Stimulated activated CD8-positive, alpha-beta memory T cell treated with anti-CD3 and anti-CD28 coated beads, Interleukin-15, amount 100 ng/mL, for 48 hours (primary cell): ENCODE data around the gene PLXNA4.
A peak's percentile ranks its signal among the peaks of the same experiment; 100 is the strongest.

ENCODE experiments used
- DNase-seq, 2 donors: peaks; one replicate each; pipeline ENCODE4 v3.0.0-alpha.2; 2020; ENCODE audit warnings: low read depth in 2 of 2

The PLXNA4 gene

DNA sequence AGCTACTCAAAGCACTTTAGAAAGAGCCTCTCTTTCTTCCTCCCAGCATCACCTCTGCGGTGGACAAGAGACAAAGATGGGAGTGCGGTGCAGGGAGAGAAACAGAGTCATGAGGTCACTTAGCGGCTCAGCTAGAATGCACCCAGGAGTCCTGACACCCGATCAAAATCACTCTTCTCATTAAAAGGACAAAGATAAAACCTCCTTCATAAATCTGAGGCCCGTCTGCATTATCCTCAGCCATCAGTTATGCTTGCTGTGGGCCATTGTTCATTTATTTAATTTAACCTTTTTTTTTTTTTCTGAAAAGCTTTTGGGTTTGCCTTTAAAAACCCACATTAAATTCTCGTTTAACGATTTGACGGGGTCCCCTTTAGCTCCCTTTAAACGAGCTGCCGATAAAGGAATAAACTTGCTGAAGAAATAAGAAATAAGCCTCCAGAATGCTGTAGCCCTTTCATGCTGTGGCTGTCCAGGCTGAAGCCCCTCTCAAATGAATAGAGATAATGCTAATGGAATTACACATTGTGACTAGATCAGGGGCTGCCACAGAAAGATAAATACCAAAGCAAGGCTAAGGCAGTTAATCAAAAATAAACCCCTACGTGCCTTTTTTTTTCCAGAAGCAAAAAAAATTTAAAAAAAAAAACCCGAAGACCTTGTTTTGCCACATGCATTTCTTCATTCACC is 16.1 kb upstream of the PLXNA4 start:
- DNase-seq, result no peak

DNA sequence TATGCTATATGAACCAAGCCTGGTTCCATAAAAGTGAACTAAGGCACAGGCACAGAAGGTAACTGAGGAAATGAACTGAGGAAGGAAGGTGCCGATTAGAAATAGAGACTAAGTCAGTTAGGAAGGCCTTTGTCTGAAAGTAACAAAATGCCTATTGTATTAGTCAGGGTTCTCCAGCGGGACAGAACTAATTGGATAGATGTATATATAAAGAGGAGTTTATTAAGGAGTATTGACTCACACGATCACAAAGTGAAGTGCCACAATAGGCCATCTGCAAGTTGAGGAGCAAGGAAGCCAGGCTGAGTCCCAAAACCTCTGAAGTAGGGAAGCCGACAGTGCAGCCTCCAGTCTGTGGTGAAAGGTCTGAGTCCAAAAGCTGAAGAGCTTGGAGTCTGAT is 13.9 kb upstream of the PLXNA4 start:
- no peak for DNase-seq

DNA sequence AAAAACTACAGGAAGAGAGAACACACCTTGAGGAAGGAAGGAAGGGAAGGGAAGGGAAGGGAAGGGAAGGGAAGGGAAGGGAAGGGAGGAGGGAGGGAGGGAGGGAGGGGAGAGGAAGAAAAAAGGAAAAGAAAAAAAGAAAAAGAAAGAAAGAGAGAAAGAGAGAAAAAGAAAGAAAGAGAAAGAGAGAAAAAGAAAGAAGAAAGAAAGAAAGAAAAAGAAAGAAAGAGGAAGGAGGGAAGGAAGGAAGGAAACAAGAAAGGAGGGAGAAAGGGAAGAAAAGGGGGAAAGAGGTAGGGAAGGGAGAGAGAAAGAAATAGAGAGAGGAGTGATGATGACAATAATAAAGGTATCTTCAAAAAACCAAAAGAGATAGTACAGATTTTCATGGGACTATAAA is 12.3 kb upstream of the PLXNA4 start:
- no peak for DNase-seq

DNA sequence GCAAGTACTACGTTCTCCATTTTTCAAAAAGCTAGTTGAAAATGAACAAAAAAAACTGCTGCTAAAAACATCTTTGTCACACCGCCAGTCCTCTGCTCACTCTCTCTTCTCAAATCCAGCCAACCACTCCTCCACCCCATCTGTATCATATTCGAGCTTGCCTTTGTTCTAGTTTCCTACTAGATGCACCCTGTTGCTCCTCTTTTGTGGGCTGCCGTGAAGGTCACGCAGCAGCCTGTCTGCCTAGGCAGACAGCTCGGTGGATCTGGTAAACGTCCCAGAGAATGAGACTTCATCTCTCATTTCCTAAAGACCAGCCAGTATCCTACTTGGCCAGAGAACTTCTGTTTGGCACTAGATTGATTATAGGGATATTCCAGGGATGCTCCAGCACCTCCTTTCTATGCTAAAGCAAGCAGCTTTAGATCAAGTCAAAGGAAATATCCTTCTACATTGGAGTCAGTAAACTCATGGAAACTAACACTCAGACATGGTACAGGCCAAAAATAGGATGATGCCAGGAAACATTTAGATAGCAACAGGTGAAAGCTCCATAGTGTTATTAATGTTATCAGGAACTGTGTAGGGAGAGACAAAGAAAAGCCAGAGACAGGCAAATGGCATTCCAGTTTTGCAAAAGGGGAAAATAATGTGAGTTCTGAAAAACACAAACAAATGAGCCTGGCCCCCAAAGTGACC is 8.7 kb upstream of the PLXNA4 start:
- no peak for DNase-seq

DNA sequence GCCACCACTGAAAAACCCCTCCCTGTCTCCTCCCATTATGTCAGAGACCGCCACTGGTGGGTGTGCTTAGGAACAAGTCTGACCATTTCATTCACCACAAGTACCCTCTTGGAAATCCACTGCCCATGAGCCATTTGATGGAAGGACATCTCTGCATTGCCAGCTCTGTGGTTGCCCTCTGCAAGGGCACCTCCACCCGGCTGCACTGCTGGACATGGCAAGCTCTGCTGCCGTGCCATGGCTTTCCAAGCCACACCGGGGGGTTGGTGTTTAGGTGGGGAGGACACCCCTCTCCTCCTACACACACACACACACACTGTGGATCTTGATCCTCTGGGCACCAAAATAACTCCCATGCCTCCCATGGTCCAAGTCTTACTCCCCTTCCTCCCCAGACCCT is 5.2 kb upstream of the PLXNA4 start:
- no peak for DNase-seq

DNA sequence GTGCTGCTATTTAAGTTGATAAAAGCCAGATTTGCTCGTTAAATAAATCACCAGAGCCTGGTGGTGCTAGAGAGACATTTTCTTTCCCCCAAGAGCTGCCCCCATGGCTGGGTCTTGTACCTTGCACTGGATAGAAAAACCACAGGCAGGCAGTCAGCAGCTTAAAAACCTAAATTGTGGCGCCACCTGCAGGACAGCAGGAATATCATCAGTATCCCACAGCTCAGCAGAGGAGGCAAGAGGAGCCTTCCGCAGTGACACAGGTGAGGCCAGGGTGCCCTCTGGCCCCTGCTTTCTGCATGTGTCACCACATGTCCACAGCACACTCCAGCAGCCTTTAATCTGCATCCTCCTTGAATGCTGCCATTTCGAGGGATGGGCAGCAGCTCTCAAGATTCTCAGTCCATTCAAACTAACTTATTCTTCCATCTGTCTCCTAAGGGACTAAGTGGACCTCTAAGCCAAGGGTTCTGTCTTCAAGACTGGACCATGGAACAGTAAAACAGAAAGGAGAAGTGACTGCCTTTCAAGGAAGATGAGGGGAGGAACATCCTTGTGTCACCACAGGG is 4.5 kb upstream of the PLXNA4 start:
- DNase-seq, result peak; percentile 27 to 32

DNA sequence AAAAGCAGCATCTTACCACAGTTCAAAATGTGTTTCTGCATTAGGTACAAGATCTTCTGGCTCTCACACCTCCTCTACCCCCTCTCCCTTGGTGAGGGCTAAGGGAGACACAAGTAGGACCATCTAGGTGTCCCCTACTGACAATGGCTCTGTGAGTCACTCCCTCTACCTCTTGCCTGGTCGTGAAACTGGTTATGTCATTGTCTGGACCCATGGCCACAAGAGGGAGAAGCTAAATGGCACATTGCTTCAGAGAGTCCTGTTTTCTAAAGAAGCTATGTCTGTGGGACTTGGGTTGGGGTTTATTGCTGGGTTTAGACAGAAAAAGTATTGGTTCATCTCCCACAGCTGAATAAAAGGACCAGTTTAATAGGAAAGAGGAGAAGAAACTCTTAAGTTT is 4.0 kb upstream of the PLXNA4 start:
- no peak for DNase-seq

DNA sequence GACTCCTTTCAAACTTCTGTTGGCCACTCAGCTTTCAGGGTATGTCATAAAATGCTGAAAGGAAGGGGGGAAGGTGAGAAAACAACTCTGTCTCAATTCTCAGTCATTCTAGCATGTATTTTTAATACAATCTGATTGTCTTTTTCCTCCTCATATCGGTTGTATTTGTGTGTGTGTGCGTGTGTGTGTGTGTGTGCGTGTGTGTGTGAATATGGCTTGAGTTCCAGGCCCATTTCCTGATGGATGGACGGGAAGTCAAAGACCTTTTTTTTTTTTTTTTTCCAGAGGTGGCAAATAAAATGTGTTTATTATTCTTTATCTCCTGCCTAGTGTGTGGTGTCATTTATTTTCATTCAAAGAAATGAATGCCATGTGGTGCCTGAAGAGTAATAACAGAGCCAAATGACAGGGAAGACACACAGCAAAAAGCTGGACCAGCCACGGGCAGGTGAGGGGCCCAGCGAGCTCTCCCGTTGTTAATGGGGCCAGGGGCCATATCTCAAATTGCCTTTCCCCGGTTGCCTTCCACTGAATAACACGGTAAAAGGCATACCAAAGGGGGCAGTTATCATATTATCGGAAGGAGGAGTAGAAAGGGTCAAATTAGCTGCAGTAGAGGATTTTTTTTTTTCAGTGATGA is 3.1 kb upstream of the PLXNA4 start:
- DNase-seq, result no peak

DNA sequence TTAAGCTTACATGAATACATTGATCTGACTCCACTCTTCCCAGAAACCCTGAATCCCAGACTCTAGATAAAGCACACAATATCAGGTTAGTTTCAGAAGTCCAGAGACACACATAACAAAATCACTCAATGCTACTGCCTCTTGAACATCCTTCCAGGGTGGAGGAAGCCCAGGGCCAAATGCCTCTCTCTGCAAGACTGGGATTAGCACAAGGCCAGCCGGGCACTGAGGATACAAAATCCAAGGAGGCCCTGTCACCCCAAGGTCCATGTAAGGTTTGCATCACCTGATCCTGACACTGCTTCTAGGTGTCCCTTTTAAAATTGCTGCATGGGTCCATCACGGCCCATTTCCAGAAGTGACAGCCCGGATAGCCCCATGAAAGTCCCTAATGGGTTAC is 2.6 kb upstream of the PLXNA4 start:
- DNase-seq, result no peak

DNA sequence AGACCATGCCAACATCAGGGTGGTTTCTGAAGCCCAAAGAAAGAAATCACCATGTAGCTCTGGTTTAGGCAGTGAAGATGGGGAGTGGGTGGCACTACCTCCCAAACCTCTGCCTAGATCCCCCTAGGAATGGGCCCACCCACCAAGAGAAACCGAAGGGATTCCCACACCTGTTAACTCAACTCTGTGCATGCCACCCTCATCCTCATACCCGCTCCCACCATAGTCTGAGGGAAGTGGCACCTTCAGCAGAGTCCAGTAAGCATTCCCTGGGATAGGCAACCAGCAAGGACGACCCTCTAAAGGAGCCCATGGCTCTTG is 1.7 kb upstream of the PLXNA4 start:
- DNase-seq, result no peak

DNA sequence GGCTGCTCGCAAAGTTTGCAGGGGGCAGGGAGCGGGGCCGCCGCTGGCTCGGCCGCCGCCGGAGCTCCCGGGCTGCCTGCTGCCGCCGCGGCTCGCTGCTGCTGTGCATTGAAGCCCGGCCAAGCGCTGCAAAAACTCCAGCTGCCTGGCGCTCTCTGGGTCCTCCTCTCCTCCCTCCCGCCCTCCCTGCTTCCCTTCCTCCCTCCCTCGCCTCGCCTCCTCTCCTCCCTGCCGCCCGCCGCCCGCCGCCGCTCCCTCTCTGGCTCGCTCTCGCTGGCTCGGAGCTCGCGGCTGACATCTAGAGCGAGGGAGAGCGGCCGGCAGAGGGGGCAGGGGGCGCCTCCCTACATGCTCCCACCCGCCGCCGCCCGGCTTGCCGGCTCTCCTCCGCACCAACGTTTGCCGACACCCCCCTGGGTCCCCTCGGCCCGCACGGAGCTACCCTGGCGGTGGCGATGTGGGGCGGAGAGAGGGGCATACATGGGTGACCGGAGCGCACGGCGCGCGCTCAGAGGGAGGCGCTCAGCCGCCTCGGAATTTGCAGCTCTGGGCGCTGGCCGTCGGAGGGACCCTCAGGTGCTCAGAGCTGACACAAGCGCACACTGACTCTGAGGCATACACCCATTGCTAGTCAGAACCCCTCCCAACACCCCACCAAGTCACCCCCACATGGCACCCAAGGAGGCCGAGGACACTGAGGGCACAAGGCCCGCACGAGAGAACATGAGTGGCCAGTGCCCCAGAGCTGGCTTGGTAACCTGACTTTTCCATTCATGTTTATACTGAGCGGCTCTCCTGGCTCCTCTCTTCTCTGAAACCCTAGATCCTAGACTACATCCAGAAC is 1.2 kb upstream of the PLXNA4 start:
- no peak for DNase-seq

DNA sequence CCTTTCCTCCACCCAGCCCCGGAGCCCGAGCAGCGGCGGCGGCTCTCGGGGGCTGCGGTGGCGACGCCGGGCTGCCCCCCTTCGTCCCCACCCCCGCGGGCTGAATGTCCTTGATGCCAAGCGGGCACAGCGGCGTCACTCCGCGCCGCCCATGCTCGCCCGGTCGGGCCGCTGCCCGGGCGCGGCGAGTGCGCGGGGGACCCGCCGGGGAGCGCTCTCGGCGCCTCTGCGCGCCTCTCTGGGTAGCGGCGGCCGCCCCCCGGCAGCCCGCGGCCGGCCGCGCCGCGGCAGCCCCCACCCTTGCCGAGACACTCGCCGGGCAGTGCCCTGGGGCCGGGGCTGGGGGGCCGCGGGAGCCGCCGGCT is 433 bp upstream of the PLXNA4 start:
- DNase-seq, result no peak

DNA sequence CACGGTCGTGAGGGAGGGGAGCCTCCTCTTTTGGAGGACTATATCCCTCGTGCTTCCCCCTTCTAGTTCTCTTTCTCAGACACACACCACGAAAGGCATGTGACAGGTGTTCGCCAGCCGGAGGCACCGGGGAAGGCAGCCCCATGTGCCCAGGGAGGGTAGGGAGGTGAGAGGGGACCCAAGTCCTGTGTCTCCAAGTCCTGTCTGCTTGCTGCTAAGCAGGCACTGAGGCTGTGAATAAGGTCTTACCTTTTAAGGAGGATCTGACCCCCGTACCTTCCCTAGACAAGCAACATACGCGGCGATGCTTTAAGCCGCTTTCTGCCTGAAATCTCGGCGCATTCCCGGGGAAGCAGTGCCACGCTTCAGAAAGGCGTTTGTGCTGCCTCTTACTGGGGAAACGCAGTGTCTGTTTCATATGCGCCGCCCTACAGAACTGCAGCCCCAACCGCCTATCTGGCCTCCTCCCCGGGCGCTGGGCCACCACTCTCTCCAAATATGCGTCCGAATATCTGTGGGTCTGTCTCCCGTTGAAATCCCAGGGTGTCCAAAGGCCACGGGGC is 770 bp downstream of the PLXNA4 start:
- no peak for DNase-seq

DNA sequence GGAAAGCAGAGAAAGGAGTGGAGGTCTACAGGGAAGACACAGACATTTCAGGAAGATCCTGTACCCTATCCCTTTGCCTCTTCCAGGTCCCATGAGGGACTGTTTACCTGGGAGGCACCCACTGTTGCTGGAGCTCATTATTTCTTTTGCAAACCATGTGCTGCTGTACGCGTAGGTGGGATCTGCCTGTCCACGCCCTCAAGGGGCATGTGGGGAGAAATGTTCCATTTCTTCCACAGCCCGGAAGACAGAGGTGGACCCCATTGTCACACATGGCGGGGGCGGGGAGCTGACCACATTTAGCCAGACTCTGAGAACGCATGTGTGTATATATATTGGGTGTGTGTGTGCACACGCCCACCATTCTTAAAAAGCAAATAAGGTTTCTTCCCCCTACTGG is 2.0 kb downstream of the PLXNA4 start:
- no peak for DNase-seq

DNA sequence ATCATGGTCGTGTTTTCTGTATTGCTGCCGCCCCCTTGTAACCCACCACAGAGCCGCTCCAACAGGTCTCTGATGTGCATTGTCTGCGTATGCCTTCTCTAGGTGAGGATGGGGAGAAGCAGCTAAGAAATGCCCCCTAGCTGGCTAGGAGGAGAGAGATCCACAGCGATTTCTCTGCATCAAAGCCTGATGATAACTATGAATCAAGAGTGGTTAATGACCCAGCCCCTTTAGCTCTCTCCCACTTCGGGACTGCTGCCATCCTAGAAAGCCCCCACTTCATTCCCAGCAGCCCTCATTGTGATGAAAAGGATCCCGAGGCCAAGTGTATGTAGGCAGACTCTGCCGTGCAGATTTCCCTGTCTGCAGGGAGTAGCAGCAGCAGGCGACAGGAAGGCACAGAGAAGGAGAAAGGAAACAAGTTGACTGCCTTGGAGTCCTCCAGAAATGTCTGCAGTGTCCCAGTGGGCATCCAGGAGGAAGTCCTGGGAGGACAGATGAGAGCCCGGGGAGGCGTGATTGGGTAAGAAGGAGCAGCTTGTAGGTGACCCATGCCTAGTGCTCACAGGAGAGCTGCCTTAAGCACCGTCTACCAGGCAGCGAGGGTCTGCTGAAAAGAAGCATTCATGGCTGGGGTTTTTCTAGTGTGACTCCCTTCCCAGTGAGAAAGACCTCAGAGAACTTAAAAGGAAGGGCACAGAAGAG is 2.9 kb downstream of the PLXNA4 start:
- no peak for DNase-seq

DNA sequence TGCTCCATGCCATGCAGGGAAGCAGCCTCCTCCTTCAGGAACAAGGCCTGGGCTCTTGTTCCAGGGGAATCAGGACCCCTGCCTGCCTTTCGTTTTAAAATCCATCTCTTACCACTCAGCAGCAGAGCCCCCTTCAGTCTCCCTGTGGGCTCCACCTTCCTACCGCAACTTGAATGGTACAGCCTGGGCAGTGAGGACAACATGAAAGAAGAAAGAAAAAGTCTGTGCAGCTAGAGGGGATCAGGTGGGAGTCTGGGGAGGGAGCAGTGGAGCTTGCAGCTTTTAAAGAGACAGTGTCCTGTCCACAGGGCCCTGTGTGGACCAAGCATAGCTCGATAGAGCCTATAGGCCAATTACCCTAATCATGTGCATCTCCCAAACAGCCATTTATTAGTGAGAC is 3.7 kb downstream of the PLXNA4 start:
- no peak for DNase-seq

DNA sequence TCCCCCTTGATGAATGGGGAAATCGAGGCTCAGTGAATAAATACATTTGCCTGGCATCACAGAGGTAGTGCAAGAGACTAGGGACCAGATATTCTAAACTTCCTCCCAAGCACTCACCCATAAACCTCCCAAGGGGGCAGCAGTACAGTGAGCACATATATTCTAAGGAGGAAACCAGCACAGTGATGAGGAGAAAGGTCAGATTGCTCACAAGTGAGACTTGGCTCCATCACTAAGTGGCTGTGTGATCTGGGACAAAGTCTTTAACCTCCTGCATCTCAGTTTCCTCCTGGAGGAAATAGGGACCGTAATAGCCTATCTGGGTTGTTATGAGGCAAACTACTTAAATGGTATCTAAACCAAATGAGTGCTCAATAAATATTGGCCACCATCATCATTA is 4.3 kb downstream of the PLXNA4 start:
- no peak for DNase-seq

DNA sequence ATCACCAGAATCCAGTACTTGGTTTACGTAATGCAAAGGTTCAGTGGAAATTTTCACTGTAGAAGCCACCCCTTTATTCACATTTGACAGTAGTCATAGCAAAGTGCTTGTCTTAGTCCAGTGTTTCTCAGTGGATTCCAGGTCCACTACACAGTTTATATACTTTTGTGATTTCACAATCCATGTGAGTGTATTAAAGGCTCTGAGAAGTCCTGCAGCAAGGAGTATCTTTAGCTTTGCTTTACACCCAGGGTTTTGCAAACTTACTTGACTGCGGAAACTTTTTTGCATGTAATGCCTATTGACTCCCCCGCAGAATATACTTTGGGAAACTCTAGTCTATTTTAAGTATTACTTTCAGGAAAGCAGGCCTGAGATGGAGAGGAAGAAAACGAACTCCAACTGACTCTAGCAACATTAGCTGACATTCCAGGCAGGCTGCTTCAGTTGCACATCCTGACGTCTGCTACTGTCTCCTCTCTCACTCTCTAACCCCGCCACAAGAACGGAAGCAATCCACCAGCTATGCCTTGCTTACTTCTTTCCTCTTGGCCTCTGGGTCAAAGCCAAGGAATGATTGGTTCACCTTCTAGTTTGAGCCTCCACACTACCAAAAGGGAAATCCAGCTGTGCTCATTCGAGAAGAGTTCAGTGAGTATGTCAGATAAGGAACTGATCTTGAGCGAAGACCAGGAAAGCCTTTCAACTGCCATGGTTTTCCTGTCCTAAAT is 6.2 kb downstream of the PLXNA4 start:
- no peak for DNase-seq

DNA sequence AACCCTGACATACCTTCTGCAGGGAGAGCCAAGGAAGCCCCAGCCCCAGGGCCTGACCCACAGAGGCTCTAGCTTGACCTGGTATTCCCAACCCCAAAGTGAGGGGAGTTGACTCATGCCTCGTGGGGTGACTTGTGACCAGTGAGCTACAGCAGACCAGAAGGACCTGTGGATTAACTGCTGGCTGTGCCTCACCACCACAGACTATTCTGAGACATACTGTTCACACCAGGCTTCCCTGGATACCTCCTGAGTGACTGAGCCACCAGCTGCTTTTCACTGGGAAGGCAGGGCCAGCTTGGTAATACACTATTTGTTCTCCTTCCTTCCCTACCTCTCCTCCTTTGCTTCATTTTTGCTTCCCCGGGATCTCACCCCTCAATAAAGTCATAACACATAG is 7.3 kb downstream of the PLXNA4 start:
- no peak for DNase-seq

DNA sequence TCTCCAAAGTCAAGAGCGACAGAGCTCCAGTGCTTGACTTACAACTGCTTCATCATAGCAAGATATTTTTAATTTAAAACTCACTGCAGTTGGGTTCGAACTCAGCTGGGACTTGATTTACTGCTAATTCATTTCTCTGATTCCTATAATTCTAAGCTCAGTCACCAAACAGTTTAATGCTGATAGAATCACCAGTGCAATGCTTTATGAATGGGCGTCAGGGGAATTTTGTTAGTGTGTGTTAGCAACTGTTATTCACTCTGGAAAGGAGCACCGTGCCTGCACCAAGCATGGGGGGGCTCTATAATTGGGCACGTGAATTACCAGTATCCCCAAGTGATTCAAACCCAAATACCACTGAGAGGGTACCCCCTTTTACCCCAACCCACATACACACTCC is 10.4 kb downstream of the PLXNA4 start:
- DNase-seq, result no peak

DNA sequence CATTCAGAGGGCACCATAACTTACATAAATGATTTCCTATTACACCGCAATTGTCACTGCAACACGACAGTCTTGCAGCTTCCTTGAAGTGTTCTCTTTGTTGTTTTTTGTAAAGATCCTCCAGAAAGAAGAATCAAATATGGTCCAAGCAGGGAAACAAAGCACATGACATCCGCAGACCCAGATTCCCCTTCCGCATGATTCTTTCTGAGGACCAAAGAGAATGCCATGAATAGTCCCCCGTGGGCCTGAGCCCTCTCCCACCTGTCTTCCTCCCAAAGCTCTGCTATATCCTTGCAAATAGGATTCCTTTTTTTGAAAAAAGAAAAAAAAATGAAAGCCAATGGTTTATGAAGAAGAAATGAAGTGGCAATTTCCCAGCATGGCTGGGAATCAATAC is 10.8 kb downstream of the PLXNA4 start:
- DNase-seq, result no peak
